ENCODE measurements around the gene KCNJ6. TPM values are rescaled to one million over a fixed set of nuclear protein-coding genes. Genes with fewer than 3 reads are reported as not detected.

KCNJ6 gene
- total and polyA plus RNA-seq, 8 donors, result 0.03 to 0.28 (median 0.17) TPM

GRCh38 chr21:37601915-37602314 lies 314.3 kb downstream of the KCNJ6 start:
- intact Hi-C loops (cut with DNase I), result no loop called here
- ATAC-seq (no peak), DNase-seq (no peak)
- H3K4me3 ChIP-seq, result no peak overlapping the region
- TF ChIP-seq, protein P1, sequence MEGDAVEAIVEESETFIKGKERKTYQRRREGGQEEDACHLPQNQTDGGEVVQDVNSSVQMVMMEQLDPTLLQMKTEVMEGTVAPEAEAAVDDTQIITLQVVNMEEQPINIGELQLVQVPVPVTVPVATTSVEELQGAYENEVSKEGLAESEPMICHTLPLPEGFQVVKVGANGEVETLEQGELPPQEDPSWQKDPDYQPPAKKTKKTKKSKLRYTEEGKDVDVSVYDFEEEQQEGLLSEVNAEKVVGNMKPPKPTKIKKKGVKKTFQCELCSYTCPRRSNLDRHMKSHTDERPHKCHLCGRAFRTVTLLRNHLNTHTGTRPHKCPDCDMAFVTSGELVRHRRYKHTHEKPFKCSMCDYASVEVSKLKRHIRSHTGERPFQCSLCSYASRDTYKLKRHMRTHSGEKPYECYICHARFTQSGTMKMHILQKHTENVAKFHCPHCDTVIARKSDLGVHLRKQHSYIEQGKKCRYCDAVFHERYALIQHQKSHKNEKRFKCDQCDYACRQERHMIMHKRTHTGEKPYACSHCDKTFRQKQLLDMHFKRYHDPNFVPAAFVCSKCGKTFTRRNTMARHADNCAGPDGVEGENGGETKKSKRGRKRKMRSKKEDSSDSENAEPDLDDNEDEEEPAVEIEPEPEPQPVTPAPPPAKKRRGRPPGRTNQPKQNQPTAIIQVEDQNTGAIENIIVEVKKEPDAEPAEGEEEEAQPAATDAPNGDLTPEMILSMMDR (IDR thresholded peaks at IDR 0.05), result no peak
- no peak overlapping the region for H3K27ac ChIP-seq
- H3K27me3 ChIP-seq, result no peaks in the 10 kb centered on the region
- H3K36me3 ChIP-seq, result no peaks in the 10 kb centered on the region
- H3K4me1 ChIP-seq, result no peaks in the 10 kb centered on the region
- H3K9me3 ChIP-seq, result no peaks in the 10 kb centered on the region

- Histone ChIP-seq H3K4me1 (no peaks in the 10 kb centered on the region), H3K27me3 (no peaks in the 10 kb centered on the region), H3K36me3 (no peaks in the 10 kb centered on the region), H3K9me3 (no peaks in the 10 kb centered on the region), H3K4me3 (no peak overlapping the region), H3K27ac (no peak overlapping the region)
- DNase-seq (no peak), ATAC-seq (no peak)
- intact Hi-C loops (cut with DNase I), result no loop called here
- TF ChIP-seq, protein P1 (IDR thresholded peaks at IDR 0.05), result no peak
These were observed 315.2 kb downstream of the KCNJ6 start for GRCh38 chr21:37601027-37601426.

- Histone ChIP-seq H3K27ac (no peak overlapping the region), H3K27me3 (no peaks in the 10 kb centered on the region), H3K4me1 (no peaks in the 10 kb centered on the region), H3K4me3 (no peak overlapping the region), H3K36me3 (no peaks in the 10 kb centered on the region), H3K9me3 (no peaks in the 10 kb centered on the region)
- intact Hi-C loops (cut with DNase I), result no loop called here
- DNase-seq (no peak), ATAC-seq (no peak)
- TF ChIP-seq, protein P1 (IDR thresholded peaks at IDR 0.05), result no peak
These were observed 320.3 kb downstream of the KCNJ6 start for GRCh38 chr21:37595944-37596343.

- TF ChIP-seq, protein P1 (IDR thresholded peaks at IDR 0.05), result no peak
These were observed 321.7 kb downstream of the KCNJ6 start for GRCh38 chr21:37594472-37594951.

DNA sequence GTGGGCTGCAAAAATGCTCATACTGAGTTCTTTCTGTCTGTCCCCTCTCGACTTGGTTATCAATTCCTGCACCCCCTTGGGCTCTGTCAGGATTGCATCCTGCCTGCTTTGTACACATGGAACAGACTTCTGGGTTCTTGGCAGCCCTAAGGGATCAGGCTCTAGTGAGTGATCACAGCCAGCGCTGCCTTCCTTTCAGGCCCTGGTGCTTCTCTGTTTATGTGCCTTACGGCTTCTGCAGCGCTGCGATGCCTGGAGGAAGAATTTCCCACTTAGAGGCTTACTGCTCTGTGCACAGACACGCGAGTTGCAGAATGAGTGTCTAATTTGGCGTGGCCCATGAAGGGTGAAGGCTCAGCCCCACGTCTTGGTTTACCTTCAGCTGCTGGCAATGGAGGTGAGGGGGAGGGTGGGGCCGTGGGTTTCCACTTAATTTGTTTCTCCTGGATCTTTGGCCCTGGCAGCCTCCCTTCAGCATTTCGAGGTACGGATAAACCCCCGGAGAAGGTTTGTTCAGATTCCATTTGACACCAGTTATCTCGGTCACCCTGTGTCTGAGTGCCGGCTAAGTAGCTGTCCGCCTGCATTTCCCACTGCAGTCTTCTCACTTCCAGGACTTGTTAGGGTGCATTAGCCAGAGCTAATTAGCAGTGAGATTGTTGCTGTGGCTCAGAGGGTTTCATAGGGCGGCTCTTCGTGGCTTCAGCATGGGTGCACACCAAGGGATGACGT lies 322.4 kb downstream of the KCNJ6 start:
- TF ChIP-seq, protein P1 (IDR thresholded peaks at IDR 0.05), result no peak
- intact Hi-C loops (cut with DNase I), result no loop called here
- no peak overlapping the region for H3K4me3 ChIP-seq
- DNase-seq, result peak in 1 of 4 donors; percentile 15
- ATAC-seq, result no peak
- H3K4me1 ChIP-seq, result no peaks in the 10 kb centered on the region
- H3K27me3 ChIP-seq, result no peaks in the 10 kb centered on the region
- no peaks in the 10 kb centered on the region for H3K9me3 ChIP-seq
- no peak overlapping the region for H3K27ac ChIP-seq
- no peaks in the 10 kb centered on the region for H3K36me3 ChIP-seq

More at GRCh38 chr21:37594472-37594951, 321.7 kb downstream of the KCNJ6 start:
- ATAC-seq, result no peak
- no peak for DNase-seq
- H3K4me1 ChIP-seq, result no peaks in the 10 kb centered on the region
- H3K27ac ChIP-seq, result no peak overlapping the region
- no peak overlapping the region for H3K4me3 ChIP-seq
- intact Hi-C loops (cut with DNase I), result no loop called here
- H3K9me3 ChIP-seq, result no peaks in the 10 kb centered on the region
- no peaks in the 10 kb centered on the region for H3K27me3 ChIP-seq
- H3K36me3 ChIP-seq, result no peaks in the 10 kb centered on the region
